Measurements from ENCODE around the gene GPR153. TPM values are rescaled to one million over a fixed set of nuclear protein-coding genes. Genes with fewer than 3 reads are reported as not detected.
A peak's percentile ranks its signal among the peaks of the same experiment; 100 is the strongest.

GPR153 gene
- polyA plus RNA-seq, 3 donors: 0.04 to 0.69 TPM; not detected in 1

GRCh38 chr1:6254691-6255090 lies 6.2 kb downstream of the GPR153 start:
- no peak overlapping the region for H3K27ac Mint-ChIP-seq
- H3K9ac ChIP-seq (ENCODE audit: insufficient read depth, low read length, poor library complexity, severe bottlenecking): no peak overlapping the region
- 93% methylated on average over 11 of the region's 16 CpGs for WGBS (ENCODE audit: insufficient coverage)
- peaks cover 34 to 51% (median 42%) of the 10 kb centered on the region in 3 donors for H3K27me3 Mint-ChIP-seq (ENCODE audit: low read depth in 3 of 3)
- no peak for DNase-seq
- no peaks in the 10 kb centered on the region for H4K20me1 ChIP-seq (ENCODE audit: insufficient read depth, low read length)
- H3K4me1 ChIP-seq (ENCODE audit: control insufficient read depth in 1 of 2, insufficient read depth in 2 of 2, low read length in 2 of 2): peaks cover 2 to 3% of the 10 kb centered on the region in 2 donors
- no peaks in the 10 kb centered on the region for H3K36me3 Mint-ChIP-seq
- no peak overlapping the region for H3K4me2 ChIP-seq (replicated peaks; ENCODE audit: extremely low read depth, low read length, poor library complexity, severe bottlenecking)
- H3K79me2 ChIP-seq (ENCODE audit: insufficient read depth, low read length): no peaks in the 10 kb centered on the region
- peaks cover 0 to 5% (median 0%) of the 10 kb centered on the region in 7 donors for H3K9me3 Mint-ChIP-seq
- no peak overlapping the region for H3K4me3 ChIP-seq (replicated peaks in 1 of 3; ENCODE audit: low read depth in 2 of 3, low read length in 3 of 3)
- no peak for TF ChIP-seq CTCF (IDR thresholded peaks at IDR 0.05)
- no peaks in the 10 kb centered on the region for H3K36me3 ChIP-seq (replicated peaks in 1 of 2; ENCODE audit: control insufficient read depth in 1 of 2, insufficient read depth in 2 of 2, low read length in 2 of 2)
- no peaks in the 10 kb centered on the region for H3K9me3 ChIP-seq (replicated peaks in 1 of 2; ENCODE audit: control insufficient read depth in 1 of 2, insufficient read depth in 1 of 2, low read length in 2 of 2)
- intact Hi-C loops (cut with micrococcal nuclease): no loop called here
- no peak overlapping the region for H3K27ac ChIP-seq (ENCODE audit: low read depth in 1 of 2, low read length in 2 of 2)
- H3K27me3 ChIP-seq (ENCODE audit: control insufficient read depth in 2 of 2, insufficient read depth in 2 of 2, low read length in 2 of 2): peaks cover 2 to 27% of the 10 kb centered on the region in 2 donors
- no peak overlapping the region for H3K4me3 Mint-ChIP-seq
- H3K4me1 Mint-ChIP-seq: peaks cover 3% of the 10 kb centered on the region
- H2AFZ ChIP-seq (ENCODE audit: insufficient read depth, low read depth, low read length, poor library complexity, severe bottlenecking): no peak overlapping the region

- H3K9me3 Mint-ChIP-seq: peaks cover 0 to 5% (median 0%) of the 10 kb centered on the region in 7 donors
These were observed 7.5 kb downstream of the GPR153 start for GRCh38 chr1:6253380-6253779.

More at GRCh38 chr1:6253380-6253779, 7.5 kb downstream of the GPR153 start:
- Mint-ChIP-seq H3K27ac (peak overlapping the region in 1 of 7 donors; percentile 30), H3K4me3 (no peak overlapping the region), H3K27me3 (ENCODE audit: low read depth in 3 of 3) (peaks cover 34 to 46% (median 35%) of the 10 kb centered on the region in 3 donors), H3K36me3 (no peaks in the 10 kb centered on the region), H3K4me1 (no peaks in the 10 kb centered on the region)
- intact Hi-C loops (cut with micrococcal nuclease): no loop called here
- no peaks in the 10 kb centered on the region for H3K79me2 ChIP-seq (ENCODE audit: insufficient read depth, low read length)
- no peaks in the 10 kb centered on the region for H3K9me3 ChIP-seq (replicated peaks in 1 of 2; ENCODE audit: control insufficient read depth in 1 of 2, insufficient read depth in 1 of 2, low read length in 2 of 2)
- peaks cover 2 to 22% of the 10 kb centered on the region in 2 donors for H3K27me3 ChIP-seq (ENCODE audit: control insufficient read depth in 2 of 2, insufficient read depth in 2 of 2, low read length in 2 of 2)
- H2AFZ ChIP-seq (ENCODE audit: insufficient read depth, low read depth, low read length, poor library complexity, severe bottlenecking): no peak overlapping the region
- no peak overlapping the region for H3K4me2 ChIP-seq (replicated peaks; ENCODE audit: extremely low read depth, low read length, poor library complexity, severe bottlenecking)
- no peak overlapping the region for H3K9ac ChIP-seq (ENCODE audit: insufficient read depth, low read length, poor library complexity, severe bottlenecking)
- WGBS (ENCODE audit: insufficient coverage): 100% methylated on average over 6 of the region's 9 CpGs
- TF ChIP-seq CTCF (IDR thresholded peaks at IDR 0.05): no peak
- no peaks in the 10 kb centered on the region for H4K20me1 ChIP-seq (ENCODE audit: insufficient read depth, low read length)
- DNase-seq: no peak
- H3K36me3 ChIP-seq (replicated peaks in 1 of 2; ENCODE audit: control insufficient read depth in 1 of 2, insufficient read depth in 2 of 2, low read length in 2 of 2): no peaks in the 10 kb centered on the region
- H3K4me3 ChIP-seq (replicated peaks in 1 of 3; ENCODE audit: low read depth in 2 of 3, low read length in 3 of 3): no peak overlapping the region
- no peak overlapping the region for H3K27ac ChIP-seq (ENCODE audit: low read depth in 1 of 2, low read length in 2 of 2)
- no peaks in the 10 kb centered on the region for H3K4me1 ChIP-seq (ENCODE audit: control insufficient read depth in 1 of 2, insufficient read depth in 2 of 2, low read length in 2 of 2)

Data from CD14-positive monocyte (primary cell).